Muscle of leg (tissue), 16 donors: ENCODE data around the gene PRODH. TPM values are rescaled to one million over a fixed set of nuclear protein-coding genes. Genes with fewer than 3 reads are reported as not detected.

Experiments
- DNase-seq: peaks from one replicate; pipeline ENCODE4 v3.0.0; 2013
- H3K27ac ChIP-seq: one replicate; pipeline ENCODE4 v1.5.1; 2013; ENCODE audit warnings: mild to moderate bottlenecking, low read length, control low read depth
- H3K27me3 ChIP-seq: one replicate; pipeline ENCODE4 v1.6.1; 2013; ENCODE audit warnings: low read length; ENCODE audit not compliant: control insufficient read depth, insufficient read depth
- H3K36me3 ChIP-seq: one replicate; pipeline ENCODE4 v1.6.1; 2013; ENCODE audit warnings: low read length; ENCODE audit not compliant: control insufficient read depth, insufficient read depth
- H3K4me1 ChIP-seq: one replicate; pipeline ENCODE4 v1.6.1; 2013; ENCODE audit warnings: low read length; ENCODE audit not compliant: control insufficient read depth, insufficient read depth
- H3K4me3 ChIP-seq: one replicate; pipeline ENCODE4 v1.5.1; 2013; ENCODE audit warnings: low read length, control low read depth
- H3K9me3 ChIP-seq: replicated peaks from 2 replicates; pipeline ENCODE4 v1.6.1; 2013; ENCODE audit warnings: low read depth, low read length; ENCODE audit not compliant: control insufficient read depth
- WGBS: methylation state at CpG from one replicate; pipeline ENCODE4 v1.1.5; 2013; ENCODE audit warnings: missing lambda C conversion rate; ENCODE audit not compliant: insufficient coverage; 5-methylcytosine and 5-hydroxymethylcytosine counted together
- long read RNA-seq, 11 donors: transcript quantifications; one replicate each; lab custom pipeline, GENCODE V29; 2026
- polyA plus RNA-seq, 8 donors: library from polyadenylated mRNA; unstranded; fragments of 120-200 nt; gene quantifications; one replicate each; pipeline versions ENCODE4 v1.2.1 to v1.2.3, GENCODE V29; 2013; ENCODE audit warnings: inconsistent platforms in 1 of 8, low replicate concordance in 1 of 8; ENCODE audit not compliant: insufficient read length in 8 of 8, insufficient read depth in 1 of 8
- total RNA-seq: library from RNA; stranded (reverse); fragments of 120-200 nt; gene quantifications from one replicate; pipeline ENCODE4 v1.2.4, GENCODE V29; 2013

PRODH gene
- total RNA-seq (7.1 TPM), polyA plus RNA-seq (10 to 100 TPM in 1 of 8 donors, 1 to 10 TPM in 7; 2.7 to 18.7 (median 6.9) TPM)
- long read RNA-seq, donor 1, partial matches to known transcripts, result 0 of 2 reads
- long read RNA-seq, donor 1, other reads (novel, unspliced or antisense), result 0 of 2 reads
- long read RNA-seq, donor 2, result 0 reads
- long read RNA-seq, donor 3, partial matches to known transcripts, result 0 of 1 reads
- long read RNA-seq, donor 3, other reads (novel, unspliced or antisense), result 0 of 1 reads
- long read RNA-seq, donor 4, partial matches to known transcripts, result 0 of 1 reads
- long read RNA-seq, donor 4, other reads (novel, unspliced or antisense), result 0 of 1 reads
- long read RNA-seq, donor 5, result 0 reads
- long read RNA-seq, donor 6, partial matches to known transcripts, result 0 of 3 reads
- long read RNA-seq, donor 6, other reads (novel, unspliced or antisense), result 0 of 3 reads
- long read RNA-seq, donor 7, result 0 reads
- long read RNA-seq, donor 8, result 0 reads
- long read RNA-seq, donor 9, result 0 reads
- long read RNA-seq, donor 10, partial matches to known transcripts, result 0 of 1 reads
- long read RNA-seq, donor 10, other reads (novel, unspliced or antisense), result 0 of 1 reads
- long read RNA-seq, donor 11, partial matches to known transcripts, result 0 of 2 reads
- long read RNA-seq, donor 11, other reads (novel, unspliced or antisense), result 0 of 2 reads

GRCh38 chr22:18935889-18936529 lies at the start of gene PRODH:
TSS of gene PRODH (minus strand) at chr22:18936293. CDS start at chr22:18936287, 6 bp downstream.
- Histone ChIP-seq H3K36me3 (no peaks in the 10 kb centered on the region), H3K4me3 (no peak within 1 kb of the TSS), H3K27me3 (no peaks in the 10 kb centered on the region), H3K27ac (no peak within 1 kb of the TSS), H3K4me1 (no peaks in the 10 kb centered on the region), H3K9me3 (no peaks in the 10 kb centered on the region)
- no CpG with 5 or more reads among the region's 67 CpGs for WGBS
- no peak for DNase-seq

GRCh38 chr22:18985780-18986179 lies 49.7 kb upstream of the PRODH start:
- H3K27me3 ChIP-seq, result peaks cover 4% of the 10 kb centered on the region
- 88% methylated on average over 21 of the region's 21 CpGs for WGBS
- DNase-seq, result no peak
- no peak overlapping the region for H3K27ac ChIP-seq
- H3K4me1 ChIP-seq, result no peaks in the 10 kb centered on the region
- H3K4me3 ChIP-seq, result no peak overlapping the region
- H3K36me3 ChIP-seq, result no peaks in the 10 kb centered on the region
- peaks cover 3% of the 10 kb centered on the region for H3K9me3 ChIP-seq

- no peak overlapping the region for H3K27ac ChIP-seq
- no peak for DNase-seq
- H3K36me3 ChIP-seq, result no peaks in the 10 kb centered on the region
- peaks cover 4% of the 10 kb centered on the region for H3K27me3 ChIP-seq
- 90% methylated on average over 6 of the region's 10 CpGs for WGBS
- H3K4me1 ChIP-seq, result no peaks in the 10 kb centered on the region
- H3K4me3 ChIP-seq, result no peak overlapping the region
- peaks cover 7% of the 10 kb centered on the region for H3K9me3 ChIP-seq
These were observed 48.5 kb upstream of the PRODH start for GRCh38 chr22:18984564-18984963.

GRCh38 chr22:18983120-18983651 lies 47.1 kb upstream of the PRODH start:
- Histone ChIP-seq H3K27ac (no peak overlapping the region), H3K36me3 (no peaks in the 10 kb centered on the region), H3K27me3 (peaks cover 2% of the 10 kb centered on the region), H3K4me1 (no peaks in the 10 kb centered on the region), H3K9me3 (peaks cover 7% of the 10 kb centered on the region), H3K4me3 (no peak overlapping the region)
- no peak for DNase-seq
- WGBS, result 72% methylated on average over 9 of the region's 9 CpGs

GRCh38 chr22:18980829-18981228 lies 44.7 kb upstream of the PRODH start:
- Histone ChIP-seq H3K9me3 (peaks cover 7% of the 10 kb centered on the region), H3K4me1 (no peaks in the 10 kb centered on the region), H3K4me3 (no peak overlapping the region), H3K36me3 (no peaks in the 10 kb centered on the region), H3K27me3 (peaks cover 2% of the 10 kb centered on the region), H3K27ac (no peak overlapping the region)
- no peak for DNase-seq

GRCh38 chr22:18979957-18980356 lies 43.9 kb upstream of the PRODH start:
- Histone ChIP-seq H3K4me3 (no peak overlapping the region), H3K4me1 (no peaks in the 10 kb centered on the region), H3K9me3 (peaks cover 7% of the 10 kb centered on the region), H3K36me3 (no peaks in the 10 kb centered on the region), H3K27ac (no peak overlapping the region), H3K27me3 (peaks cover 2% of the 10 kb centered on the region)
- no CpG with 5 or more reads among the region's 1 CpG for WGBS
- no peak for DNase-seq

DNA sequence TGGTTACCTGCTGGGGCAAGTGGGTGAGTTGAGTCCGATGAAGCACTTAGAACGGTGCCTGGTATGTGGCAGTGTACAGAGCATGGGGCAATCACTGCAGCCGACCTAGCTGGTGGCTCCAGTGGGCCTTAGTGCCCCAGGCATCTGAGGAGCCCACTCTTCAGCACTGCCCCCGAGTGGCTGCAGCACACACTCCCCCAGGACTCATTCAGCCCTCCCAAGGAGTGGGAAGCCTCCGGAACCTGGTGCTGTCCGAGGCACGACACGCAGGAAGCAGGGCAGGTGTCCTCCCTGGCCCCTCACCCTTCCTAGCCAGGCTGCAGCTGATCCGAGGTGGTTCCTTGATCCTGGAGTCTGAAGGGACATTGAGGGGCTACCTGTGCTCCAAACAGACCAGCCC lies 42.4 kb upstream of the PRODH start:
- Histone ChIP-seq H3K4me3 (no peak overlapping the region), H3K36me3 (no peaks in the 10 kb centered on the region), H3K9me3 (peaks cover 7% of the 10 kb centered on the region), H3K4me1 (no peaks in the 10 kb centered on the region), H3K27ac (no peak overlapping the region), H3K27me3 (peaks cover 2% of the 10 kb centered on the region)
- 74% methylated on average over 5 of the region's 9 CpGs for WGBS
- DNase-seq, result no peak

- 83% methylated on average over 8 of the region's 9 CpGs for WGBS
- Histone ChIP-seq H3K27me3 (peaks cover 1% of the 10 kb centered on the region), H3K4me1 (no peaks in the 10 kb centered on the region), H3K9me3 (peaks cover 7% of the 10 kb centered on the region), H3K4me3 (no peak overlapping the region), H3K36me3 (no peaks in the 10 kb centered on the region), H3K27ac (no peak overlapping the region)
- no peak for DNase-seq
These were observed 41.8 kb upstream of the PRODH start for GRCh38 chr22:18977824-18978425.

GRCh38 chr22:18976197-18976751 lies 40.2 kb upstream of the PRODH start:
- no peak for DNase-seq
- Histone ChIP-seq H3K4me1 (no peaks in the 10 kb centered on the region), H3K27ac (no peak overlapping the region), H3K36me3 (no peaks in the 10 kb centered on the region), H3K9me3 (peaks cover 7% of the 10 kb centered on the region), H3K27me3 (peaks cover 6% of the 10 kb centered on the region), H3K4me3 (no peak overlapping the region)
- WGBS, result 77% methylated on average over 9 of the region's 10 CpGs
